HG02884 (cell line): Measurements from ENCODE around the gene PLAC1.

Experiments
- ATAC-seq: cut with Tn5 transposase; IDR thresholded peaks from one replicate; pipeline ENCODE4 v1.9.1; 2021; ENCODE audit warnings: mild to moderate bottlenecking, moderate library complexity; ENCODE audit not compliant: unreplicated experiment

PLAC1 gene, protein sequence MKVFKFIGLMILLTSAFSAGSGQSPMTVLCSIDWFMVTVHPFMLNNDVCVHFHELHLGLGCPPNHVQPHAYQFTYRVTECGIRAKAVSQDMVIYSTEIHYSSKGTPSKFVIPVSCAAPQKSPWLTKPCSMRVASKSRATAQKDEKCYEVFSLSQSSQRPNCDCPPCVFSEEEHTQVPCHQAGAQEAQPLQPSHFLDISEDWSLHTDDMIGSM

DNA sequence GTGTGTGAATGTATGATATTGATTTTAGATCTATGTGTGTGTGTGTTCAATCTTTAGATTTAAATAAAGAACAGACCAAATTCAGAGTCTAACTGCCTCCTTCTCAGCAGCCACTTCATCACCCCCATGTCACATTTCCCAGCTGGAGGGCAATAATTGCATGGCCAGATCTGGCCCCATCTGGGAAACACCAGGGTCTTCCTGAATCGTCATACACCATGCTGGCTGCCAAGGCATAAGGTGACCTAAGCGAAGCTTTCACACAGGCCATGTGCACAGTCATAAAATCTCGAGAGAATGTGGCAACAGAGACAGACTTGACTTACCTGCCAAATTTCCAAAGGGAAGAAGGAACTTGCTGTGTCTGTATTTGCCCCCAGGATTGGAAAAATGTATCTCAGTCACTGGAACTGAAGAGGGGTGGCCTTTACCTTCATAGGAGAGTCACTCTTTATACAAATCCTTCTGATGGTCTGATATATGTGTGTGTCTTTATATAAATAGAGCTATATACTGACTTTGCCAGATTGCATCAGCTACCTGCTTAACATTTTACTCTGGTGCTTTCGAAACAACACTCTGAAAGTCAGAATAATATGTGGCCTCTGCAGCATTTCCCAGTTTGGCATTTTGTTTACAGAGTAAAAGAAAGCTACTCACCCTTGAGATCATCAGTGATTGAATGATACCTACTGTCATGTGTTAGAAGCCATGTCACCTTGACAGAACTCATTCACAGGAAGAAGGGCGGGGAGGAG, at the start of gene PLAC1:
Gene PLAC1, minus strand, starts transcription at position 470 of the 758 bp plus-strand sequence. CDS start 91,789 bp downstream, outside the sequence.
- ATAC-seq, result no peak

DNA sequence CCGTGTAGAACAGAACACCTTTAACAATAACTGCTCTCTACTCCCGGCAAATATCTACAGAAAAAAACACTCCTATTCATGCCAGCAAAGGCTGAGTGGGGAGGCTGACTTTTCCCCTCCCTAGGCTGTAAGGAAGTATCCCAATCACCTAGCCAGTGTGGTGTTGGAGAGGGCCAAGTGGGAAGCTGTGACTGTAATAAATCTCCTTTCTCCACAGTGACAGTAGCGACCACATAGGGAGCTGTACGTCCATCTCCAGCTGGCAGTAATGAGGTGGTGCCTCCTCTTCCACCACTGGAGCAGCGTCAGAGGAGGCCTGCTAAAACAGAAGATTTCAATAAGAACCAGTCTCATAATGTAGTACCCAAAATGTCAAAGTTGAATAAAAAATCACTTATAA, 47.9 kb upstream of the PLAC1 start:
- ATAC-seq, result no peak

DNA sequence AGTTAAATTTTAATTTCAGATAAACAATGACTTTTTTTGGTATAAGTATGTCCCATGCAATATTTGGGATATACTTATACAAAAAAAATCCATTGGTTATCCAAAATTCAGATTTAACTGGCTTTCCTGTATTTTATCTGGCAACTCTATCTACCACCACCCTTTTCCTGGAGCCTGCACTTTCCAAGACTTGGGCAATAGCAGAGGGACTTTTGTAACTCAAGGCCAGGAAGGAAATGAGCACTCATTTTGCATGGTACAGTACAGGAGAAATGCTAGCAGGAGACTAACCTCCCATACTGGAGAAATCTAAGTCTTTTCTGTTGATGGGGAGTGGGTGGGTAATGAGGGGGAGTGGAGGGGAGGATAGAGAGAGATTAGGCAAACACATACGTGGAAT, 37.7 kb upstream of the PLAC1 start:
- no peak for ATAC-seq

DNA sequence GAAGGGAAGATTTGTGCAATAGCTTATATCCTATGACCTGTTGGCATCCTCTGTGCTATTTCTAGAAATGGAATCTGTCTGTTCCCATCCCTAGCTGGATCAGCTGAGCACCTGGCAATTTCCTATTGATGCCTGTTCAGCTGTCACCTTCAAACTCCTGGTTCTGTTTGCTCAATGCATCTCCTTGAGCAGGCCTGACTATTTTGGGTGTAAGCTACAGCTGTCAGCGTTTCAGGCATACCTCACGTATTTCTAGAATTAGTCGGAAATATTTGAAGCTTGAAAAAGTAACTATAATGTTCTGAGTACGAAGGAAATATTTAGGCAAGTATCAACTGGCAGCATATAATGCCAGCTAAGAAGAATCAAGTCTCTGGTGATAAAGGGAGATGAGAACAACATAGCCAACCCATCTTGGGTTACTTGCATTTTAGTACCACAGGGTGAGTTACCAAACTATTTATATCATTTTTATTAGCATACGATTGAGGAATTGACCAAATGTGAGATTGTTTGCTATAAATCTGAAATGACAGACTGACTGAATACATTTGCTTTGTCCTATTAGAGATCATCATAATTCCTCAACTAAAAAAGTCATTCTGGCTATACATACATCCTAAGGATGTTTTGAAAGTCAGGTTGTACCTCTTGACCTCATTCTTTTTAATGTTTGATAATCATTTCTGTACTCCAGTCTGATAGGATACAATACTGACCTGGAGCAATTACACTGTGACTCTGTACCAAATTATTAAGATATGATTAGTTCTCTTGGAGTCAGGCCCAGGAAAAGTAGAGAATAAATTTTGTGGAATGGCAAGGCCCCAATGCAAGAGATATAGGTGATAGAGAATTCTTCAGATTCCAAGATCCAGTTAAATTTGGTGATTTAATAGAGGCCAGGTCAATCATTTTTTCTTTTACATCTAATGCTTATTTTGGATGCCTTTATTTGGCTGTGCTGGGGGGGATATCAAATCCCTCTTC, 36.4 kb upstream of the PLAC1 start:
- no peak for ATAC-seq

DNA sequence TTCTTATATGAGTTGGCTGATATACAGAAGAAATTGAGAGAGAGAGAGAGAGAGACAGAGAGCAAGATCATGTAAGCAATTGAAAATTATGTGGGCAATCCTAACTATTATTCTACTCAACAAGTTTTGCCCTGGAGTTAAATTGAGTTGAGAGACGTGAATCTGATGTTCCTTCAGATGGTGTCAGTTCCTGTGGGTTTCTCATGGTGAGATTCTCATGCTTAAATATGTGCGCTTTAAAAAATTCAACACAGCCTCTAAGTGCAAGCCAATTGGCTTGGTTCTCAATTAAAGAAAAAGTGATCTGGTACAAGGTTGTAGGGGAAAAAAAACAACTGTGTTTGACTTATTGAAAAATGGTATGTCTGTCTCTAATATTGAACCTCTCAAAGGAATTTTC, 35.4 kb upstream of the PLAC1 start:
- no peak for ATAC-seq

DNA sequence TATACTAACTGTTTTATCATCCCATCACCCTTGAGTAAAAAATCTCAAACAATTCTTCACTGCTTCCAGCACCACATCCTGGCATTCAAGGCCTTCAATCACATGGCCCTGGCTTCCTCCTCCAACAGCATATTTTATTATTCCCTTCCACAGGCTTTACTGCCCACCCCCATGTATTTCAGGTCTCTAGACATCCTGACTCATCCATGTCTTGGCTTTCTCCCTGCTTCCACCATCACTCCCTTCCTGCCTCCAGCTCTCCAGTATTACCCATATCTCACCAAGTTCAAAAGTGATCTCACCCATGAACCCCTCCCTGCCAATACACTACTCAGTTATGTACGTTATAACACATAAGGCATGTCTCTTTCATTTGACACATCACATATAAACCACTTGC, 34.7 kb upstream of the PLAC1 start:
- no peak for ATAC-seq

DNA sequence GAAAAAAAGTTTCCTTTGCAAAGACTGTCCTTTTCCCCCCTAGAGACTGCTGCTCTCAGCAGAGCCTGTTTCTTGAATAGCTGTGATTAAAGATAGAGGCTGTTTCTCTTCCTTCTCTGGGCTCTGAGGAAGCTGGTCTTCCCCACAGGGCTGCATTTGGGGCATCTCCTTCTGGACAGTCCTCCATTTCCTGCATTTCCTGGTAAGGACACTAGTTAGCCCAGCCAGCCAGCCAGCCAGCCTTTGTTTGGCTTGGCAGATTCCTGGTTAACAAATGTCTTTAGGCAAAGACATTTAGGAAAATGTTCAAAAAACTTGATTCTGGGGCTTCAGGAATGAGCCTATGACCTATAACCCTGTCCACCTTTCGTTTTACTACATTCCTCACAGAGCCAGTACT, 34.0 kb upstream of the PLAC1 start:
- no peak for ATAC-seq

DNA sequence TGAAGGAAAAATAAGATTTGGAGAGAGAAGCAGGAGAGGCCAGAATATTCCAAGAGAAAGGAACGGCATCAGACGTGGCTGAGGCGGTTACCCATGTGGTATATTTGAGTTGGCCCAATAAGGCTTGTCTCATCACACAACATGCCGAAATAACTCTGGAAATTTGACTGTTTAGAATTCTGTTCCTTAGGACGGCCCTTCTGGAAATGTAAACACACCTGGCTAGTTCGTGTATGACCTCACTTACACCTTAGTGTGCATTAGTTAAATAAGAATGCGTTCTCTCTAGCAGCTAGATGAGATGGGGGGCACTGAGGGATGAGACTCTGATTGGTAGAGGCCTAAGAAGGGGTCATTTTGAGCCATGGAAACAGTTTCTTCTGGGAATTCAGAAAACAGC, 33.2 kb upstream of the PLAC1 start:
- ATAC-seq, result no peak

DNA sequence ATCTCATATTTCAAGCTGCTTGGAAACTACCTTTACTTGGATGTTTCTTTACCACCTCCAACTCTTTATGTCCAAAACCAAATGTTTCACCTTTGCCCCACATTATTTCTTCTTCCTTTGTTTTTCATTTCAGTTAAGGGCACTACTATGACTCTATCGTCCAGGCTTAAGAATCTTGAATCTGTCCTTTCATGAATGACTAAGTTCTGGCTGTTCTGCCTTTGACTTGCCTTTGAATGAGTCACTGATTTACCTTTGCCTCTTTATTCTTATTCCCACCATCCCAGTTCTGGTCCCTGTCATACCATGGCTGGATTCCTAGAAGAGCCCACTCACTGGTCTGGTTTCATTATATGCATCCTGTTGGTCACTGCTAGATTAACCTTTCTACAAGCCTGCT, 30.6 kb upstream of the PLAC1 start:
- no peak for ATAC-seq

DNA sequence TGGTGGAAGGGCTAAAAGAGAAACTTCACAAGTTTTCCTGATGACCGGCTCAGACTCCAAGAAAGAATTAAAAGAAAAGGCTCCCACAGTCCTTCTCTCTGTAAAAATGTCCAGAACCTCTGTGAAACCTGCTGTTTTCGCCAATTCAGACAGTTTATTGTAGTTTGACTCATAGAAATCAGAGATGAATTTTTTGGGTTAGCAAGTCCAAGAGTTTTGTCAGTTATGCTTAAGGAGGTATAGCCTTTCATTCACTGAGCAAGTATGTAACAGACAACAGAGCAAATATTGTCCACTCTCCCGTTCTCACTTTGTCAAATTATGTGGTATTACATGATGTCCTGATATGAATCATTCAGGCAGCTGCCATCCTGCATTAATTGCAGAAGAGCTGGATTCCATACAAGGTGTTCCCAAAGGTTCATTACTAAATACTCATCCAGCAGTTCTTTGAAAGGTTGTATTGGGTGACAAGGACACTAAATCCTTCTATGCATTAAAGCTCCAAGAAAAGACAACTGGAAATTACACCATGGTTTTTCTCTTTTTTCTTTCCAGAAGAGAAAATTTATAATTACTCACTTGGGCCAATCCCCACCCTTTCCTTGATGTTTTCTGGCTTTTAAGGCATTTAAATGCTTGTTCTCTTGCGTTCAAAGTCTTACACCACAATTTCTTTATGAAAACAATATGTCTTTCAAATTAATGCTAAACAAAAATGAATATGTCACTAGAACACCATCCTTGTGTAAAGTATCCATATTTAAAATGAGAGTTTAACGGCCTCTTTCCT, 30.0 kb upstream of the PLAC1 start:
- ATAC-seq, result no peak

DNA sequence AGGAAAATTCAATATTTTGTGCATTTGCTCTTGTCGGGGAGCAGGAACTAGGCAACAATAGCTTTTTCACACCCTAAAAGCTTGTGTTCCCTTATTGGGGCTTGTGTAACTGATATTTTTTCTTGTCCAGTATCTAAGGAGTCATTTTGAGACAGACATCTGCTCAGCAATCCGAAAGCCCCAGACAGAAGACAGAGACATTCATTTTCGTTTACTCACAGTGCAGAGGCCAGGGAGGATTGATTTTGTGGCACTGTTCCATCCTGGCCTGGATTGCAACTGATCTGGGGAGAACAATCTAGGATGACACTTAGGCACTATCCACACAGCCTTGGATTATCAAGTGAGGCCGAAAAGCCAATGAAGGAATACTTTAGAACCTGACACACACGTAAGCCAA, 27.4 kb upstream of the PLAC1 start:
- ATAC-seq, result no peak

DNA sequence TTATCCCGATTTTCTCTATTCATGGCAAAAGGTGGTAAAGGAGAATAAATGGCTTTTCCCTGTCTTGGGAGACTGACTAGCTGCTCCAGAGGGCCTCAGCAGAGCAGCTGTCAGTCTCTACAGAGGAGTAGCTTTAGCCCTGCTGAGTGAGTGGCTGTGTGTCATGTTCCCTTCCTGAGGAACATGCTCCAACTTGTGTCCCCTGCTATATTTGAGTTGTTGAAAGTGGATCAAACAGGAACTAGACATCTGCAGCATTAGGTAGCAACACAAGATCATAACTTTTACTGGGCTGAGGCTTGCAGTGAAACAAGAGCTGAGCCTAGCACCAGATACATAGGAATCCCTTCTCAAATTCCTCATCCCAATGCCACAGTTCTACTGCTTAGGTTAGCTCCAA, 26.7 kb upstream of the PLAC1 start:
- no peak for ATAC-seq

DNA sequence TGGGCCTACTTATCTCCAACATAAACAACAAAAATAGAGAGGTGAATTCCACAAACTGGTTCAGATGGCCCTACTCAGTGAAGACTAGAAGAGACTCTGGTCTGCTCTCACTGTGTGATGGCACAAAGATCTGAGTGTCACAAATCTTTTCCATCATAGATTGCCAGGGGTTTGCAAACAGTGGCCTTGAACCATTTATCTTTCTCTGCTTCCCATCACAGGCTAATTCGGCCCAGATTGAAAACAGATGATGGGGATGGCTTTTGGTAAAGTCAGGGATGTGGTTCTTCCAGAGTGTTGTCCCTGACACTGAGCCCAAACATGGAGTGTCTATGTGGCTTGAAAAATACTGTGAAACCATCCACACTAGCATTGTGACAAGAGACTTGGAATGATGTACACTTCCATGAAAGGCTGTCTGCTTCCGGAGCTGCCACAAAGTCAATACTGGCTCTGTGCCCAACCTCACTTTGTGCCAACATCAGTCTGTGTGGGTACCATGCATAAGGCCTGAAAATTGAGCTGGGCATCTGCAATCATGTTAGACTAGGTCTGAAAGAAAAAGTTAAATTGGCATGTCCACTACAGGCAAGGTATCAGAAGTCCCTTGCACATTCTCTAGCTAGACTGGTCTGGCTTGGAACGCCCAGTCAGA, 25.2 kb upstream of the PLAC1 start:
- ATAC-seq, result no peak

DNA sequence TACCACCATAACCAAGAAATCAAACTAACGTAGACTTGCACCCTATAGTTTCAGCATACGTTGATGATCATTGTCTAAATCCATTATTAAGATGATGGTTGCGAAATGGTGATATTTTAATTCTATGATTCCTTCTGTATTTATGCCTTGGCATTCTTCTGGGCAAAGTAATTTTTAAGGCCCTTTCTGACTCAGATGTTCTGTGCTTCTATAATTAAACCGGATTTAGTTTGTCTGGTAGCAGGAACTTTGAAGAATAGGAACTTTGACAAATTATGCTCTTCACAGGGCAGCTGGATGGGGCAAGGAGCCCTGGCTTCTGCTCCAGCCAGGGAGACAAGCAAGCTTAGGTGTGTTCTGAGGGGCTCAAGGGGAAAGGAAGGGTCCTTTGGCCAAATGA, 23.8 kb upstream of the PLAC1 start:
- ATAC-seq, result no peak

DNA sequence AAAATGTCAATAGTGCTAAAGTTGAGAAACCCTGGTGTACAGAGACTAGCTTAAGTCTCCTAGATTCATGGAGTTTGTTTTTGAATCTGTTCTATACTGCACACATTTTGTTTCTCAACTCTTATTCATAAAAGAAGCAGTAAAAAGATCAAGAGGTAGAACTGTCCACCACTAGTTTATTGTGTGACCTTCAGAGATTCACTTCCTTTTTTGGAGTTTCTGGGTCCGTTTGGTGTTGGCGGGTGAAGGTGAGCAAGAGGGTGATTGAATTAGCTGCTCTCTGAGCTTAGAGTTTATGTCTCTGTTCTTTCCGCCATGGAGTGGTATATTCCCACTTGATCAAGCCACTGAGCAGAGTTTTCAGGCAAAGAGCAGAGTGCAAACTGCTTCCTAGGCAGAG, 21.4 kb upstream of the PLAC1 start:
- no peak for ATAC-seq

DNA sequence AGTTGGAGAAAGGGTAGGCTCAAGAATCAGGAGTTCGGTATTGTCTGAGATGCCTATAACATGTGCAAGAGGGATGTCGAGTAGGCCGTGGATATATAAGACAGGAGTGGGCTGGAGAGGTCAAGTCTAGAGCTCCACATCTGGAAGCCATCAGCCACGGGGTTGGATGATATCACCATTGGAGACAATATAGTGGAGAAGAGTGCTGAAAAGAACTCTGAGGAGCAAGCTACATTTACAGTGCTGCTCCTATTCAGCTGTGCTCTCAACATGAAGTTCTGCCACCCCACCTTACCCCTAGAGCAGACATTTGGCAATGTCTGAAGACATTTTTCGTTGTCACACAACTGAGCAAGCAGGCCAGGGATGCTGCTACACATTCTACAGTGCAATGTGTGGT, 20.9 kb upstream of the PLAC1 start:
- ATAC-seq, result no peak

DNA sequence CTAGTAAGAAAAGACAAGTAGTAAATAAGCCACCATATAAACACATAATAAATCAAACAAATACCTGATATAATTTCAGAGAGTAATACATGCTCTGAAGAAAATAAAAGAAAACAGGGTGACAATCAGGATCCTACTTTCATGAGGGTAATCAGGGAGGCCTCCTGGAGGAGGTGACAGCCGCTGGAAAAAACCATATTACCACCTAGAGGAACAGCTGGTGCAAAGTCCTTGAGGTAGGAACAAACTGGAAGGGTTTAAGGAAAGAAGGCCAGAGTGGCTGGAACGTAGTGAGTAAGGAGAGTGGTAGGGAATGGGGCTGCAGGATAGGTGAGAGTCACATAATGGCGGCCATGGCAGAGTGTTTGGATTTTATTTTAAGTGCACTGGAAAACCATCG, 19.1 kb upstream of the PLAC1 start:
- no peak for ATAC-seq

DNA sequence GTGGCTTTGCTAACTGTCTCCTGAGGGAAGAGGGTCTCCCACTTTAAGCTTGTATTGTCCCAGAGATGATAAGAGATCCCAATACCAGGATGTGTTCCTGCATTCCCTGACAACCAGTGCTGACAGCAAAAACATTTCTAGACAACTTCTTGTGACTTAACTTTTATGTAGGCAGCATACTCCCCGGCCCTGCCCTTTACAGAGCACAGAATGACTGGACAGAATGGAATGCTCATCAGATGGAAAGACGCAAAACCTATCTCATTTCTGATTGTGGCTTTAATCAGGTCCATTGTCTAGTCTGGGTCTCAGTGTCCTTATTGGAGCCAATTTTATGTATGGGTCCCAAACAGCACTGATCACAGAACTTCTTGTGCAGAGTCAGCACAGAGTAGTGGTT, 18.2 kb upstream of the PLAC1 start:
- no peak for ATAC-seq

DNA sequence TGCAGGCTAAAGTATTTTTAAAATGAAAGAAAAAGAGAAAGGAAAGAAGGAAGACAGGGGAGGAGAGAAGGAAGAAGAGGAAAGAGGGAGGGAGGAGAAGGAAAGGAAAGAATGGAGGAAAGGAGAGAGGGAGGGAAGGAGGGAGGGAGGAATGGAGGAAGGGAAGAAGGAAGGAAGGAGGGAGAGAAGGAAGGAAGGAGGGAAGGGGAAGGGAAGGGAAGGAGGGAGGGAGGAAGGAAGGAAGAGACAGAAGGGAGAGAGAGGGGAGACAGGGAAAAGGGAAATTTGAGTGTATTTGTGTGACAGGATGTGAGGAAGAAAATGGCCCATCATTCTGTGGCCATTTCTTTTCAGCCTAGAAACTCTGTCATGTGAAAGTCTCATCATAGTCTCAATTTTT, 14.9 kb upstream of the PLAC1 start:
- no peak for ATAC-seq

DNA sequence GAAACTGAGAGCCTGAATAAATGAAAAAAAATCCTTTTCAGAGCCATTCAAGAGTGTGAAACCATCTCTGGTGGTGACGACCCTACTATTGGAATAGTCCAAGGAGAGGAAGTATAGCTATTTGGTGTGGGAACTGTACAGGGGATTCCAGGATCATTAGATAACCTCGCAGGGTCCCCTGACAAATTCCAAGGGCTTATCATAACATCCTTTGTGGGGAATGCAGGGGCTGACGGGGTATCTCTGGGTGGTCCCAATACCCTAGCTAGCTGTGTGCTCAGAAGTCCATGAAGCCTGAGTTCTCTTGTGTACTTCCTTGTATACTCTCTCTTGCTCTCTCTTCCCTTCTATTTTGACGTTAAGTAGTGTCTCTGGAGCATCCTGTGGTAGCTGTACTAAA, 13.8 kb upstream of the PLAC1 start:
- ATAC-seq, result no peak
